HG03432 (cell line): Measurements from ENCODE around the gene FJX1.

ENCODE experiments used
- ATAC-seq: cut with Tn5 transposase; IDR thresholded peaks from one replicate; pipeline ENCODE4 v1.9.1; 2021; ENCODE audit warnings: mild to moderate bottlenecking, moderate library complexity; ENCODE audit not compliant: unreplicated experiment

The FJX1 gene, protein sequence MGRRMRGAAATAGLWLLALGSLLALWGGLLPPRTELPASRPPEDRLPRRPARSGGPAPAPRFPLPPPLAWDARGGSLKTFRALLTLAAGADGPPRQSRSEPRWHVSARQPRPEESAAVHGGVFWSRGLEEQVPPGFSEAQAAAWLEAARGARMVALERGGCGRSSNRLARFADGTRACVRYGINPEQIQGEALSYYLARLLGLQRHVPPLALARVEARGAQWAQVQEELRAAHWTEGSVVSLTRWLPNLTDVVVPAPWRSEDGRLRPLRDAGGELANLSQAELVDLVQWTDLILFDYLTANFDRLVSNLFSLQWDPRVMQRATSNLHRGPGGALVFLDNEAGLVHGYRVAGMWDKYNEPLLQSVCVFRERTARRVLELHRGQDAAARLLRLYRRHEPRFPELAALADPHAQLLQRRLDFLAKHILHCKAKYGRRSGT

DNA sequence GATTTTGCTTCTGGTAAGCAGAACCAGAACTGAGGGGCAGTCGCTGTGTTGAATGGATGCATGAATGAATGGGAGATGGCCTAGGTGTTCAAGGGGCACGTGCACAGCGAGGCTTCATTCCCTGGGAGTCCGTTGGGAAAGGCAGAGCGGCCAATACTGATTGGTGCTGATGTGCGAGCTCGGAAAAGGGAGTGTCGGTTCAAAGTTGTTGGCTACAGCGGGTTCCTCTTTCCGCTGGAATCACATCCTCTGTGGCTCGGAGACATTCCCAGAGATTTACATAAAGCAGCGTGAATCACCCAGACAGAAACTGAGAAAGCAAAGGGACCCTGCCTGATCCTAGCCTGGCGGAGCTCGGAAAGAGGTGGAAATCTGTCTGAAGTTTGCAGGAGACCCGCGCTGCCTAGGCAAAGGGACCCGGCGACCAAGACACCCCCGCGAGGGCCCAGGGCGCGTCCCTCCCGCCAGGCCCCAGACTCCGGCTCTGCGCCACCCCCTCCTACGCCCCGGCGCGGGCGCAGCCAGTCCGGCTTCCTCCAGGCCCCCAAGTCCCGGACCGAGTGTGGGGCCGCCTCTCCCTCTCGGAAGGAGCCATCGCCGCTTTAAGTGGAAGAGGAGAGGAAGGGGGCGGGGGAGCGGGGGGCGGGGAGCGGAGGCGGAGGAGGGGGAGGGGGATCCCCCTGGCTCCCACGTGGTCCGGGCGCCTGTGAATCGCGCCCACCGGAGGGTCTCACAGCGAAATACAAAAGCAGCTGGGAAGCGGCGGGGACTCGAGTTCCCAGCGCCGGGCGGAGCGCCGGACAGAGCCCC lies at the start of gene FJX1:
TSS of gene FJX1 (plus strand) at position 774 of the 810 bp plus-strand sequence. CDS start 177 bp downstream, outside the sequence.
- ATAC-seq: peak; percentile 49

DNA sequence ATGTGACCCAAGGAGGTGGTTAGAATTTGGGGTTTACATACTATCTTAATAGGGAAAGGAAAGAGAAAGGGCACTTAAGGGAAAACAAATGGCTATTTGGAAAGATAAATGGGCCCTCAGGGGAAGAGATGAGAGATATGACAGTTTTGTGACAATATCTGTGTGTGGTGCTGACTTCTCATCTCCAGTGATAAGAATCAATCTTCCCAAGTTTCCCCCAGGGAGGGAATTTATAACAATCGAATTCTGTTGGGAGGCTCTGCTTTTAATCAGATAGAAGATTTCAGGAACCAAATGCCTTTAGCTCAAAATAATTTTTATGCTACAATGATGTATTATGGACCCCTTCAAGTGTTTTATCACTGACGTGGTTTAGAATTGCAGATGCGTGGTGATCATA lies 46.6 kb upstream of the FJX1 start:
- no peak for ATAC-seq

DNA sequence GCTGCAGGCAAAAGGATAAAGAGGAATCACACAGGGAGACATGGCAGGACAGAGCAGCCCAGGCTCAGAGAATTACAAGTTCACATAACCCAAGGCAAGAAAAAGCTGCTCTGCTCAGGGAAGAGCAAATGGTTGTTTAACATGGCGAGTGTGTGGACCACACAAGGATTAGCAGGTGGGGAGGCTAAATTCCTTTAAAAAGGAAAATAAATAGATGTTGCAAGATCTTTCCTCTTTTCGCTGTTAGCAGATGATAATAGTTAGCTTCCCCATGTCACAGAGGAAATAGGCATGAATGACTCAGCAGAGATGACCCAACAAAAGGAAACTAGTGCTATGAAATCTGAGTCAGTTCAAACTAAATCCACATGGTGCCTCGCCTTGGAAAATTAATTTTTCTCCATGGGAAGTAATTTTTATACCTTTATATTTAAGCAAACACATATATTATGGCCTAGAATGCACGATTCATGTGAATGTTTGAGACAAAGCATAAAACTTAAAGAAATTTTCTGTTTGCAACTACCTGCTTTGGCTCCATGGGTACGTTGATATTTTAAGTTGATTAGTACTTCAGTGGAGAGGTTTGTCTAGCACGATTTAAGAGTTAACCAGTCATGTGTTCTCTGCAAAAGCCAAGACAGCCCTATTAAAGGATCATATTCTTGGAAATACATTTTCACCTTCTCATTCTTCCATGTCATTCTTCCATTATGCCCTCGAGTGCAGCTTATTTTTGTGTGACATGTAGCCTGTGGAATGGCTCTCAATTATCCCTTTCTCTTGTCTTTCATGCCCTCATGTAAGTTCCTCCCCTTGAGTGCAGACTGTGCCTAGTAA lies 38.5 kb upstream of the FJX1 start:
- ATAC-seq: no peak

DNA sequence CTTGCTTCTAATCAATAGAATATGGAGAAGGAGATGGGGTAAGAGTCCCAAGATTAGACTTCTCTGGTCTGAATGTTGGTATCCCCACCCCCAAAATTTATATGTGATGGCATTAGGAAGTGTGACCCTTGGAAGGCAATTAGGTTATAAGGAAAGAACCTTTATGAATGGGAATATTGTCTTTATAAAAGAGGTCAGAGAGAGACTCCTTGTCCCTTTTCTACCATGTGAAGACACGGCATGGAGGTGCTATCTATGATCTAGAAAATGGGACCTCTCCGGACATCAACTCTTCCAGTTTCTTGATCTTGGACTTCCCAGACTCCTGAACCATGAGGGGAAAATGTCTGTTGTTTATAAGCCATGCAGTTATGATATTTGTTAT lies 37.9 kb upstream of the FJX1 start:
- no peak for ATAC-seq

DNA sequence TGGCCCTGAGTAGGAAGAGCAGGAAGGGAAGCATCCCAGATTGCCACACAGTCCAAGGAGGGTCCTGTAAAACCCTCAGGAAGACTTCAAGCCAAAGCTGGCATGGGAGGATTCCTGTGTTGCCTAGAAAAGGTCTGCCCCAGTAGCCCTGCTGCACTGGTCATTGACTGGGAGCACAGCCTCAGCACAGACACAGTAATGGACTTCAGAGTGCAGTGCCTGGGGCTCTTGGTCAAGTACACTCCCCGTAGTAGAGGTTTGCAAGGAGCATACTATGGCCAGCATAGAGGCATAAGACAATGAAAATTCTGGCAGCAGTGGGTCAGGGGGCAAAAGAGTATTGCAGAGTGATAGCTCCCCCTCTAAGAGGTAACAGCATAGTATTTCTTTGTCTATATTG lies 36.2 kb upstream of the FJX1 start:
- ATAC-seq: no peak

DNA sequence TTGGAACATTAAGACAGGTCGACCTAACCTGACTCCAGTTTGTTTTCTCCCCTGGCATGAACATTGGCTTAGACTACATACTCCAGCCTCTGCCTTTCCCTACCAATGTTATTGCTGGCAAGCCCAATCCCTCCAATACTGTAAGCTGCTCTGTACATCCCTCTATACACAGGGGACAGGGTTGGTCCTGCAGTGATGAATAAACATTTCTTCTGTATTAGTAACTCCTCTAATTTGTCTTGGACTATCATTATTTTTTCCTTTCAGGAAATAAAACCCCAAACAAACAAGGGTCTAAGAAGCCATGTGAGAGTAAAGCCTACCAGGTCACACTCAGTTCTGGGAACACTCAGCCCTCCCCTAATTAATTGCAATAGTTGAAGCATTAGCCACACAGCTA lies 35.1 kb upstream of the FJX1 start:
- no peak for ATAC-seq

DNA sequence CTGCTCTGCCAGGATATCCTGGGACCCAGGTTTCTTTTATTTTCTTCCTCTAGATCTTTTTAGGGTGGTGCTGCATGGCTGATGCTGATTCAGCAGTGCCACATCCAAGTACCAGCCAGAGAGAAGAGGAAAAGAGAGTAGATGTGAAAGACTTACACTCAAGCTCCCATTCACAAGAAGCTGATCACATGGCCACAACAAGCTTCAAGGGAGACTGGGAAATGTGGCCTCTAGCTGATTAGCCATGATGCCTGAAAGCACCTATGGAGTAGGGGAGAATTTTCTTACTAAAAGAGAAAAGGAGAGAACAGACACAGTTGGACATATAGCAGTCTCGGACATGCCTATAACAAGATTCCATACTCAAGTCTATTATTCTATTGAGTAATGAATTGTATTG lies 34.4 kb upstream of the FJX1 start:
- ATAC-seq: no peak

DNA sequence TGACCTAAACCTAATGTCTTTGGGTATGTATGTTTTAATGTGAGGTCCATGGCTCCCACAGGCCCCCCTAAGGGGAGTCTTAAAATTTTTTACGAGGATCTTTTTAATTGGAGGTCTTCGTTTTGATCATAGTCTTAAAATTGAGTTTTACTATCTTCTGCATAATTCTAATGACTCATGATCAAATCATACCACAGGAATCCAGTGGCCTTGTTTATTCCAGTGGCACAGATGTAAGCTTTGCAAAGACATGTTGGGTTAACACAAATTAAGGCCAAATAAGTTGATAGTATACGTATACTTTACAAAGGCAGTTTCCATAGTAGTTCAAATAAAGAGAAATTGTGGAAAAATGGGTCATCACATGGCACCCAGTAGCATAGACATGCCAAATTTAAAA lies 33.9 kb upstream of the FJX1 start:
- ATAC-seq: no peak

DNA sequence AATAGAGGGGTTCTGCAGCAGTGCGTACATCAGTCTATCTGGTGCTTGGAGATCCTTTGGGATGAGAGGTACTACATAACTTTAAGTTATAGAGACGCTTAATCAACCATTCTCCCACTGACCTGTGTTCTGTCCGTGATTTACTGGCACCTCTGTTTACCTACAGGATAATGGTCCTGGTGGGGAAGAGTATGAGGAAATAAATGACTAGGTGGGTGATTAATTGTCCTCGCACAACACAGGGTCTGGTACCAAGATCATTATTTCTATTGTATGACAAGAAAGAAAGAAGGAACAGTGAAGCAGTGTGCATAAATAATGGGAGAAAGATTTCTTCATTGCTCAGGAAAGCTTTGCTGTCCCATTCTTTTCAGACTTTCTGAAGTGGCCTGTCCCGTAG lies 32.8 kb upstream of the FJX1 start:
- no peak for ATAC-seq

DNA sequence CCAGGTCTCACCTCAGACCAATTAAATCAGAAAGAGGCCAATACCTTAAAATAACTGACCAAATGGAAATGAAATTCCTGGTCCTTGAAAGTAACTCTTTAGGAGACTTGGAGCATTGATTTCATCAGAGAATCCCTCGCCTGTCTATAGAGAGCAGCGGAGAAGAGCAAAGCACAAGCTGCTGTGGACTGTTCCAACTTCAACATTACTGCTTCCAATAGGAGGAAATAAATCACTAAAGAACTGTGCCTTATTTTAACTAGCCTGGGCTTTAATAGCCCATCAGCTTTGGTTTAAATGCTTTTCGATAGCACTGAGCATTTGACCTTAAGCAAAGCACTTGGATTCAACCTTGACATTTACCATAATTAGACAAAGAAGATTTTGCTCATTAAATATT lies 32.0 kb upstream of the FJX1 start:
- no peak for ATAC-seq

DNA sequence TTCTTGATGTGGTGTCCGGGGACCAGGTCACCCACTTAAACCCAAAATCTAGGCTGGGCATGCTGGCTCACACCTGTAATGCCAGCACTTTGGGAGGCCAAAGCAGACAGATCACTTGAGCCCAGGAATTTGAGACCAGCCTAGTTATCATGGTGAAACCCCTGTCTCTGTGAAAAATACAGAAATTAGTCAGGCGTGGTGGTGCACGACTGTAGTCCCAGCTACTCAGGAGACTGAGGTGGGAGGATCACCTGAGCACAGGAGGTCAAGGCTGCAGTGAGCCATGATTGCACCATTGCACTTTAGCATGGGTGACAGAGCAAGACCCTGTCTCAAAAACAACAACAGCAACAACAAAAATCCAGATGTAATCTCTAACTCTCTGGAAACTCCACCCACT lies 30.3 kb upstream of the FJX1 start:
- ATAC-seq: no peak

DNA sequence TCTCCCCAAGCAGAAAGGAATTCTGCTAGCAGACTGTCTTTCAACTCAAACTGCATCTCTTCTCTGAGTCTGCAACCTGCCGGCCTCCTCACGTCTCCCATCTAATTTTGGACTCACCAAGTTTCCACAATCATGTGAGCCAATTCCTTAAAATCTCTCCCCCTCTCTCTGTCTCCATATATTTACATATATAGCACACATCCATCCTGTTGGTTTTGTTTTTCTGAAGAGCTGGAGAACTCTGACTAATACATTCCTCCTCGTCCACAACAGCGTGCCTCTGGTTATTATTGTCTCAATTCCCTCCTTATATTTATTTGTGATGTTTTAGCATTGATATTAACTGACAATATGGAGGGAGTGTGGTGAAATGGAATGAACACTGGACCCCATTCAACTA lies 29.6 kb upstream of the FJX1 start:
- no peak for ATAC-seq

DNA sequence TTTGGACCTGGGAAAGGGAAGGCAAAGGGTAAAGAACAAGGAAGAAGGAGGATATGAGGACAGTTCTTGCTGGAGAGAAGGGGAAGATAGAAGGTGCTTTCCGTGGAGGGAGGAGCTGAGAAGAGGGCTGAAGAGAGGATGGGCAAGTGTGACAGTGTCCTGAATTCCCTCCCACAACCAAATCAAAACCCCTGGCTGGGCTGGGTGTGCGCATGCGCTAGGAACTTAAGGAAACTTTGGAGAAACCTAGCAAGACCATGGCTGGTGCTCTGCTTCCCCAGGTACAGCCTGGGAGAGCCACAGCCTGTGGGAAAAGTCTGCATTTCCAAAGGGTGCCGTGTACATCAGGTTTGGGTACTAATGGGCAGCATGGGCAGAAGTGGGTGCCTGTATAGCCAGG lies 29.0 kb upstream of the FJX1 start:
- no peak for ATAC-seq

DNA sequence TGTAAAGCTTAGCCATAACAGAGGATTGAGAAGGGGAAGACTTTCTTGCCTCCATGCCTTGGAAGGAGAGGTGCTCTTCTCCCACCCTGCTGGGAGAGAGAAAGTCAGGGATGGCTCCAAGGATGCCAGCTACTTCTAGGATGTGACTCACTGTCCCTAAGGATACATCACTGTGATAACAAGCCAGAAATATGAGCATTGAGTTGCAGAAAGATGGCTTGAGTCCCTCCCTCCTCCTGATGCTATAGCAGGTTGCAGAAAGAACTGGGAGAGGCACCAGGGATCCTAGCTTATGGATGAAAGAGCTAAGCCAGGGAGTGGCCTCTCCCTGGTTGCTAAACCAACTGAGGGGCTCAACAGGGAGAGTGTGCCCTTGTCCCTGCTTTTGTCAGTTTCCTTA lies 27.8 kb upstream of the FJX1 start:
- no peak for ATAC-seq

DNA sequence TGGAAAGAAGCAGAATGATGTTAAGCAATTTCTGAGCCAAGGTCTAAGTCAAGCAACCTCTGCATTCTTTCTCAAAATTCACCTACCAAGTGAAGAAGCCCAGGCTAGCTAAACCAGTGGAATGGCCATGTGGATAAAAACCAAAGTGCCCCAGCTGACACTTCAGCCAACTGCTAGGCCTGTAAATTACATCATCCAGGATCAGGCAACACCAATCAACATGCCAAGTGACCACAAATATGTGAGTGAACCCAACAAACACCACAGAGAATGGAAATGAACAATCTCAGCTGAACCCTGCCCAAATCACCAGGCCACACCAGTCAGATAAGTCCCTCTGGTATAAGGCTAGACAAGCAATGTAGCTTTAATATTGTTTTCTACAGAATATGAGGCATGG lies 25.1 kb upstream of the FJX1 start:
- no peak for ATAC-seq

DNA sequence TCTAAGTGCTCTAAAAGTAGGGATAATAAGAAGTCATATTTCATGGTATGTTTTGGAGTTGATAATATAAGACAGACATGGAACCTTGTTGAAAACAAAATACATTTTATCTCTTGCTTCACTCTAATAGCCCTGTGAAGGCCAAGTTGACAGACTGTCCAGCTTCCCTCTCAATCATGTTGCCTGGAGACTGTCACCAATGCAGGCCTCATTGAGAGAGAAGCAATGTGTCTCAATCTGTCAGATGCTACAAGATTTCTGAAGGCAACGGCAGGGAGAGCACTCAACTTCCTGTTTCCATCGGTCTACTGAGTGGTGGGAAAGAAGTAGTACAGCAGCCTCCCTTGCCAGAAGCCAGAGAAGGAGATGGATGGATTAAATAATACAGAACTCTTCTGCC lies 23.6 kb upstream of the FJX1 start:
- ATAC-seq: no peak

DNA sequence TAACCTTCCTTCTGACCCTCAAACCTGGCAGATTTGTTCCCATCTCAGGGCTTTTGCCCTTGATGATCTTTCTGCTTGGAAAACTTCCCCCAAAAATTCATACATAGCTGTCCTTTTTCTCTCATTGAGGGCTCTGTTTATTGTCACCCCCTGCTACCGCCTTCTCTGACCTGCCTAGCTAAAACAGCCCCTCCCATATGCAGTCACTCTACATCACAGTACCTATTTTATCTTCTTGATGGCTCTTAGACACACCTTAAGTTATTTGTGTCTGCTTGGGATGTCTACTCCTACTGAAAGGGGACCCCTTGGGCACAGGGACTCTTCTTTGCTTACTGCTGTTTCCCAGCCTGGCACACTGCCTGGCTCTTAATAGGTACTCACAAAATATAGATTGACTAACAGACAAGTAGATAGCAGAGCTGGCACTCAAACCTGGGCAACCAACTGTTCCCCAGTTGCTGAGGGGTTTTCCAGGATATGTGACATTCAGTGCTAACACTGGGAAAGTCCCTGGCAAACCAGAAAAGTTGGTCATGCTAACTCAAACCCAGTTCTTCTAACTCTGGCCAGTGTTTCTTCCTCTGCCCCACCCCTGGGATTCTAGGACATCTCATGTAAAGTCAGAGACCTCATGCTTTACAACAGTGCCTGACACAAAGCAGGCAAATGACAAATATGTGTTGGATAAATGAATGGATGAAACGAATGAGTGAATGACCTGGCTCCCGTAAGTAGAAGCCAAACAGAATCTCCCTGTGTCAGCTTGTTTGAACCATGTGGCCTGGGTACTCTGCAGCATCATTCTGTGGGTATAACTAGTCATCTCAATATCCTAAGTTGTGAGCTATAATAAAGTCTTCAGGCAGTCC lies 19.8 kb upstream of the FJX1 start:
- ATAC-seq: peak; percentile 89

DNA sequence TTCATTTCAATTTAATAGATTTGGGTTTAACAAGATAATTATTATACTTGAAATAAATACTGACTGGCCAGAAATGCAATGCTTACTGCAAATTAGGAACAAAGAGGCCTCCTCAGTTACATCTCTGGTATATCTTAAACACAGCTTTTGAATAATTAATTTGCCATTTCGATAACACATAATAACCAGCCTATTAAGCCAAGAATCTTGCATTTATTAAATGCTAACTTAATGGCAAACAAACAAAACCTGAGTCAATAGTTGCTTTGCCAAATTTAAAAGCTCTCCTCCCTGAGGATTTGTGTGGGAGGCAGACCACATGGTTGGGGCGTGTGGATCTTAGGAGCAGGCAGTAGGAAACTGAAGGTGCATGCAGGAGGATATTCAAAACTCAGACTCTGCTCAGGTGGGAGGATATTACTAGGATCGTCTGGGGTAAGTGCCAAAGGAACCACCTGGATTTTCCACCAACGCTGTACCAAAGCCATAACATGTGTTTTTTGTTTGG lies 17.9 kb upstream of the FJX1 start:
- ATAC-seq: no peak

DNA sequence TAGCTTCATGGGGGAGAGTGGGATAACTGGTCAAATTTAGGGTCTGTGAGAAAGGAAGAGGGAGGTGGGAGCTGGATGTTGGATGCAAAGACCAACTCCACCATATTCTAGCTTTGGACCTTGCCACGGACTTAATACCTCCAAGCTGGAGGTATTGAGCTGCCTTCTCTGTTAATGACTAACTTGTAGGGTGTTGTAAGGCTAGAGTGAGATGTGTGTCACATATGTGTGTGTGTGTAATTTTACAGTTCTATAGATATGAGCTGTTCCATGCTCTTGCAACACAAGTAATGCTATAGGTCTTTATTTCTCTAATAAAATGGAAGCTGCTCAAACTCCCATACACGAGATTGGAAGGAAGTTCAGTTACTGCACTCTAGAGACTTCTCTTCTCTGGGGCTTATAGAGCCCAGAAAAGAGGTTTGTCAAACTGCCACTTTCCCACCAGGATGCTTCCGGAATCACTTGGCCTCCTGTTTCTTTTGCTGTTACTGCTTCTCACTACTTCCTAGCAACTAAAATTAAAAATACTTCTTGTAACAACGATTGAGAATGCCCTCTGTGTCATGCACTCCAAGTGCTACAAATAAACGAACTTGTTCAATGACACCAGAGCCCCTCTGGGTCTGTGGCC lies 16.0 kb upstream of the FJX1 start:
- ATAC-seq: no peak

DNA sequence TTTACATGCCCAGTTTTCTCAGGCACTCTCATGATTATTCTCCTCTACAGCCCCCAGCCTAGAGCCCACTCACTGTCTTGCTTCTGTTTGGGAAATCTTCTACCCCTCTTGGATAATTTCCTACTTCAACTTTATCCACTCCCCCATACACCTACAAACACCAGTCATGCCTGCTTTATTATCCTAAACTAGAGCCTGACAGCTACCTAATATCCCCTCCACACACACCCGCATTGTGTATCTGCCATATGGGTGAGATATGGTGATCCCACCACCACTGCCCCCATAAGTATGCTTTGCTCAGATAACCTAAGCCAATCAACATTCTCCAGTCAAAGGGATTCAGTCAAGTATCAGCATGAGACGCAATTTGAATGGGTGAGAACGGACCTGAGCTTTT lies 15.3 kb upstream of the FJX1 start:
- ATAC-seq: no peak
